GM12878 (cell line): Measurements from ENCODE around the gene EBF3. TPM values are rescaled to one million over a fixed set of nuclear protein-coding genes. Genes with fewer than 3 reads are reported as not detected.
A peak's percentile ranks its signal among the peaks of the same experiment; 100 is the strongest.

Source experiments
- ATAC-seq: fragments of 200-7000 bp; cut with Tn5 transposase; 3 replicates; pipeline ENCODE4 v1.9.1; 2020; ENCODE audit warnings: mild to moderate bottlenecking, moderate library complexity
- BruUV-seq: library from RNA; stranded (reverse); fragments of 400-500 nt; replicated peaks from 2 replicates; lab custom pipeline; 2021; lab: Mats Ljungman, UMichigan
- CTCF ChIA-PET: fragments of 300-600 bp; sonication (Branson Sonifier 250); formaldehyde crosslinking; extraction: SDS; loops from one replicate; lab custom pipeline; 2021; ENCODE audit warnings: inconsistent platforms; lab: Yijun Ruan, JAX
- POLR2A ChIA-PET: fragments of 350-600 bp; formaldehyde crosslinking; extraction: SDS; loops from one replicate; lab custom pipeline; 2021; ENCODE audit warnings: inconsistent platforms; lab: Charles Lee
- RAD21 ChIA-PET: fragments of 300-600 bp; sonication (Branson Sonifier 250); formaldehyde crosslinking; loops from one replicate; lab custom pipeline; 2023; ENCODE audit warnings: antibody characterized with exemption; ENCODE audit not compliant: unreplicated experiment; lab: Charles Lee
- SMC1A ChIA-PET: fragments of 300-600 bp; sonication (Branson Sonifier 250); formaldehyde crosslinking; loops from one replicate; lab custom pipeline; 2023; ENCODE audit not compliant: unreplicated experiment, uncharacterized antibody; lab: Charles Lee
- DNase-seq: peaks from one replicate; pipeline ENCODE4 v3.0.0-alpha.2; 2011; ENCODE audit warnings: low read depth, low spot score
- FAIRE-seq: peaks from 3 replicates; lab custom pipeline; 2011; peaks lifted over from hg19 to GRCh38; lab: Jason Lieb, UNC
- H2AFZ ChIP-seq: 2 replicates; pipeline ENCODE4 v1.6.0; 2011; ENCODE audit warnings: low read depth, low read length, control low read depth; ENCODE audit not compliant: control insufficient read depth
- H3K27ac ChIP-seq: 2 replicates; pipeline ENCODE4 v1.5.1; 2011; ENCODE audit warnings: control low read depth; ENCODE audit not compliant: control insufficient read depth, insufficient read depth
- H3K27me3 ChIP-seq, 2 experiments: replicated peaks in 1 of 2; 2 replicates each; pipeline versions ENCODE4 v1.6.0 to v1.6.1; 2011; ENCODE audit warnings: low read length in 1 of 2; ENCODE audit not compliant: control insufficient read depth in 2 of 2, insufficient read depth in 2 of 2
- H3K36me3 ChIP-seq, 2 experiments: 2 replicates each; pipeline ENCODE4 v1.5.1; 2011; ENCODE audit warnings: low read length in 1 of 2; ENCODE audit not compliant: control insufficient read depth in 2 of 2, insufficient read depth in 2 of 2
- H3K4me1 ChIP-seq: 2 replicates; pipeline ENCODE4 v1.6.1; 2011; ENCODE audit warnings: mild to moderate bottlenecking, low read length, moderate library complexity, mixed read lengths; ENCODE audit not compliant: control insufficient read depth, insufficient read depth
- H3K4me2 ChIP-seq: 2 replicates; pipeline ENCODE4 v1.6.0; 2011; ENCODE audit warnings: control low read depth; ENCODE audit not compliant: control insufficient read depth, insufficient read depth
- H3K4me3 ChIP-seq: fragments of 200-600 bp; sonication (generic); 2 replicates; pipeline ENCODE4 v1.5.1; 2016
- H3K79me2 ChIP-seq: 2 replicates; pipeline ENCODE4 v1.6.0; 2011; ENCODE audit warnings: low read length; ENCODE audit not compliant: control insufficient read depth, insufficient read depth
- H3K9ac ChIP-seq: 2 replicates; pipeline ENCODE4 v1.8.0; 2011; ENCODE audit warnings: low read length, control low read depth, mixed read lengths; ENCODE audit not compliant: control insufficient read depth, insufficient read depth
- H3K9me3 ChIP-seq: replicated peaks from 3 replicates; pipeline ENCODE4 v1.5.1; 2011; ENCODE audit warnings: mild to moderate bottlenecking, low read length; ENCODE audit not compliant: control insufficient read depth, insufficient read depth
- H4K20me1 ChIP-seq: 2 replicates; pipeline ENCODE4 v1.6.0; 2011; ENCODE audit not compliant: control insufficient read depth, insufficient read depth
- CREB1 ChIP-seq: IDR thresholded peaks from 2 replicates; pipeline ENCODE4 v1.6.1; 2012; ENCODE audit warnings: low read depth, mild to moderate bottlenecking, inconsistent platforms
- E2F8 ChIP-seq: fragments of 450-650 bp; IDR thresholded peaks from 2 replicates; pipeline ENCODE4 v1.6.1; 2018; ENCODE audit warnings: mild to moderate bottlenecking, low read depth, moderate library complexity; ENCODE audit not compliant: partially characterized antibody
- HDAC6 ChIP-seq: fragments of 200-600 bp; sonication (generic); IDR thresholded peaks from one replicate; pipeline ENCODE4 v1.8.0; 2017; ENCODE audit warnings: antibody characterized with exemption; ENCODE audit not compliant: unreplicated experiment
- NFIC ChIP-seq: IDR thresholded peaks from 2 replicates; pipeline ENCODE4 v1.6.1; 2012; ENCODE audit warnings: low read depth, mild to moderate bottlenecking, inconsistent platforms, low read length, moderate library complexity
- PKNOX1 ChIP-seq: fragments of 450-650 bp; IDR thresholded peaks from 2 replicates; pipeline ENCODE4 v1.6.1; 2016; ENCODE audit warnings: mild to moderate bottlenecking
- ZBTB4 ChIP-seq: fragments of 450-650 bp; formaldehyde crosslinking; IDR thresholded peaks from 2 replicates; pipeline ENCODE4 v1.4.0; 2022; ENCODE audit warnings: mild to moderate bottlenecking, moderate library complexity
- WGBS: methylation state at CpG from one replicate; pipeline ENCODE4 v1.1.6; 2016; ENCODE audit warnings: low lambda C conversion rate; ENCODE audit not compliant: insufficient replicate concordance, insufficient coverage; ENCODE audit errors: missing lambda C conversion rate; 5-methylcytosine and 5-hydroxymethylcytosine counted together
- in situ Hi-C: fragments of 300-500 bp; cut with MboI; formaldehyde crosslinking; loops from 9 replicates; pipeline ENCODE4 v1.14.3; 2018; ENCODE audit warnings: mixed read lengths
- intact Hi-C: fragments of 100-400 bp; cut with micrococcal nuclease; formaldehyde crosslinking; loops from one replicate; pipeline ENCODE4 v1.14.2; 2022; ENCODE audit not compliant: unreplicated experiment
- polyA plus RNA-seq, 11 experiments: library from polyadenylated mRNA; depleted of rRNA in 4 of 11; unstranded in 6 of 11; stranded (reverse) in 5 of 11; fragments of >200 nt; fragmentation: Nextera tagmentation in 4 of 11; fragmentation: Illumina TruSeq in 1 of 11; extraction: Ambion mirVana in 4 of 11; extraction: Trizol in 1 of 11; gene quantifications; 1 replicate in 1 of 11; 2 replicates in 10 of 11; pipeline versions ENCODE4 v1.2.1 to v1.2.3, GENCODE V29; 2011 to 2016; ENCODE audit warnings: inconsistent platforms in 2 of 11, missing spikeins in 2 of 11, low read depth in 1 of 11
- total RNA-seq, 4 experiments: library from RNA; depleted of rRNA in 3 of 4; stranded (reverse); fragments of >200 nt in 3 of 4; fragmentation: Illumina TruSeq in 1 of 4; extraction: Trizol in 1 of 4; gene quantifications; 2 replicates each; pipeline versions ENCODE4 v1.2.1 to v1.2.3, GENCODE V29; 2013 to 2021
- TF ChIP-seq, protein P1 (sequence below): IDR thresholded peaks from 2 replicates; pipeline ENCODE4 v1.6.1; 2011; ENCODE audit warnings: mild to moderate bottlenecking, low read depth, low read length, moderate library complexity; ENCODE audit not compliant: insufficient replicate concordance
- TF ChIP-seq, protein P2 (sequence below): IDR thresholded peaks from 2 replicates; pipeline ENCODE4 v1.6.1; 2011; ENCODE audit warnings: borderline replicate concordance, low read depth, mild to moderate bottlenecking, moderate library complexity, low read length; ENCODE audit not compliant: insufficient read depth, poor library complexity, severe bottlenecking

EBF3 gene
- total and polyA plus RNA-seq, 10 of the 15 experiments (the other 5 are each of a cell fraction or from before 2014, with no cell fraction given), result not detected

DNA sequence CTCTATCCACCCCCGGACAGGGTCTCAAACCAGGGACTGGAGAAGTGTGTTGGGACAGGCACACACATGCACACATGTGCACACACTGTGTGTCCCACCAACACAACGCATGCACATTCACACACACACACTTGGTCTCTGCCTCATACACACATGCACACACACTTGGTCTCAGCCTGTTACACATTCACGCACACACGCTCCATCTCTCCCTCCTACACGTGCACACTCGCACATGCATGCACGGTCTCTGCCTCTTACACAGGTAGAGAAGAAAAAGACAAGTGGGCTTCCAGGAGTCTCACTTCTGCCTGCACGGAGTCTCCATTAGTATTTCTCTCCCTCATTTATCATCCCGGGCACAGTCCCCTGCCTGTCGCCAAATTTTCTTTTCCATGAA, 171.2 kb downstream of the EBF3 start:
- SMC1A ChIA-PET, result no interaction called here
- in situ Hi-C loops, result no loop called here

More for the DNA sequence above, 171.2 kb downstream of the EBF3 start:
- H3K4me3 ChIP-seq, result no peak overlapping the region
- RAD21 ChIA-PET, result no interaction called here
- no TSS peak for BruUV-seq
- no peak overlapping the region for H2AFZ ChIP-seq
- H3K36me3 ChIP-seq, result no peaks in the 10 kb centered on the region
- intact Hi-C loops, result no loop called here
- no peaks in the 10 kb centered on the region for H3K79me2 ChIP-seq
- no peak for TF ChIP-seq E2F8
- no peak for TF ChIP-seq CREB1
- TF ChIP-seq, protein P1, sequence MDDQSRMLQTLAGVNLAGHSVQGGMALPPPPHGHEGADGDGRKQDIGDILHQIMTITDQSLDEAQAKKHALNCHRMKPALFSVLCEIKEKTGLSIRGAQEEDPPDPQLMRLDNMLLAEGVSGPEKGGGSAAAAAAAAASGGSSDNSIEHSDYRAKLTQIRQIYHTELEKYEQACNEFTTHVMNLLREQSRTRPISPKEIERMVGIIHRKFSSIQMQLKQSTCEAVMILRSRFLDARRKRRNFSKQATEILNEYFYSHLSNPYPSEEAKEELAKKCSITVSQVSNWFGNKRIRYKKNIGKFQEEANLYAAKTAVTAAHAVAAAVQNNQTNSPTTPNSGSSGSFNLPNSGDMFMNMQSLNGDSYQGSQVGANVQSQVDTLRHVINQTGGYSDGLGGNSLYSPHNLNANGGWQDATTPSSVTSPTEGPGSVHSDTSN, result peak; percentile 21
- TF ChIP-seq NFIC, result no peak
- TF ChIP-seq ZBTB4 (CRISPR knock-in tag), result no peak
- no peak for TF ChIP-seq HDAC6
- TF ChIP-seq, protein P2, sequence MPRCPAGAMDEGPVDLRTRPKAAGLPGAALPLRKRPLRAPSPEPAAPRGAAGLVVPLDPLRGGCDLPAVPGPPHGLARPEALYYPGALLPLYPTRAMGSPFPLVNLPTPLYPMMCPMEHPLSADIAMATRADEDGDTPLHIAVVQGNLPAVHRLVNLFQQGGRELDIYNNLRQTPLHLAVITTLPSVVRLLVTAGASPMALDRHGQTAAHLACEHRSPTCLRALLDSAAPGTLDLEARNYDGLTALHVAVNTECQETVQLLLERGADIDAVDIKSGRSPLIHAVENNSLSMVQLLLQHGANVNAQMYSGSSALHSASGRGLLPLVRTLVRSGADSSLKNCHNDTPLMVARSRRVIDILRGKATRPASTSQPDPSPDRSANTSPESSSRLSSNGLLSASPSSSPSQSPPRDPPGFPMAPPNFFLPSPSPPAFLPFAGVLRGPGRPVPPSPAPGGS, result peak; percentile 90
- TF ChIP-seq PKNOX1, result no peak
- ATAC-seq (no peak), DNase-seq (no peak), FAIRE-seq (no peak)
- CTCF ChIA-PET, result no interaction called here
- POLR2A ChIA-PET, result no interaction called here
- no peaks in the 10 kb centered on the region for H3K9me3 ChIP-seq
- H3K27me3 ChIP-seq, result no peaks in the 10 kb centered on the region
- 81% methylated on average over 9 of the region's 10 CpGs for WGBS
- H3K4me2 ChIP-seq, result no peak overlapping the region
- H3K9ac ChIP-seq, result no peak overlapping the region
- H4K20me1 ChIP-seq, result no peaks in the 10 kb centered on the region
- no peaks in the 10 kb centered on the region for H3K4me1 ChIP-seq
- H3K27ac ChIP-seq, result no peak overlapping the region
